GM12878 (cell line): ENCODE data around the gene CDK4. TPM values are rescaled to one million over a fixed set of nuclear protein-coding genes. Genes with fewer than 3 reads are reported as not detected.

ENCODE experiments used
- ATAC-seq: fragments of 200-7000 bp; cut with Tn5 transposase; 3 replicates; pipeline ENCODE4 v1.9.1; 2020; ENCODE audit warnings: mild to moderate bottlenecking, moderate library complexity
- BruUV-seq: library from RNA; stranded (reverse); fragments of 400-500 nt; replicated peaks from 2 replicates; lab custom pipeline; 2021; lab: Mats Ljungman, UMichigan
- CTCF ChIA-PET: fragments of 300-600 bp; sonication (Branson Sonifier 250); formaldehyde crosslinking; extraction: SDS; loops from one replicate; lab custom pipeline; 2021; ENCODE audit warnings: inconsistent platforms; lab: Yijun Ruan, JAX
- POLR2A ChIA-PET: fragments of 350-600 bp; formaldehyde crosslinking; extraction: SDS; loops from one replicate; lab custom pipeline; 2021; ENCODE audit warnings: inconsistent platforms; lab: Charles Lee
- RAD21 ChIA-PET: fragments of 300-600 bp; sonication (Branson Sonifier 250); formaldehyde crosslinking; loops from one replicate; lab custom pipeline; 2023; ENCODE audit warnings: antibody characterized with exemption; ENCODE audit not compliant: unreplicated experiment; lab: Charles Lee
- SMC1A ChIA-PET: fragments of 300-600 bp; sonication (Branson Sonifier 250); formaldehyde crosslinking; loops from one replicate; lab custom pipeline; 2023; ENCODE audit not compliant: unreplicated experiment, uncharacterized antibody; lab: Charles Lee
- DNase-seq: peaks from one replicate; pipeline ENCODE4 v3.0.0-alpha.2; 2011; ENCODE audit warnings: low read depth, low spot score
- FAIRE-seq: peaks from 3 replicates; lab custom pipeline; 2011; peaks lifted over from hg19 to GRCh38; lab: Jason Lieb, UNC
- H2AFZ ChIP-seq: 2 replicates; pipeline ENCODE4 v1.6.0; 2011; ENCODE audit warnings: low read depth, low read length, control low read depth; ENCODE audit not compliant: control insufficient read depth
- H3K27ac ChIP-seq: 2 replicates; pipeline ENCODE4 v1.5.1; 2011; ENCODE audit warnings: control low read depth; ENCODE audit not compliant: control insufficient read depth, insufficient read depth
- H3K27me3 ChIP-seq, 2 experiments: replicated peaks in 1 of 2; 2 replicates each; pipeline versions ENCODE4 v1.6.0 to v1.6.1; 2011; ENCODE audit warnings: low read length in 1 of 2; ENCODE audit not compliant: control insufficient read depth in 2 of 2, insufficient read depth in 2 of 2
- H3K36me3 ChIP-seq, 2 experiments: 2 replicates each; pipeline ENCODE4 v1.5.1; 2011; ENCODE audit warnings: low read length in 1 of 2; ENCODE audit not compliant: control insufficient read depth in 2 of 2, insufficient read depth in 2 of 2
- H3K4me1 ChIP-seq: 2 replicates; pipeline ENCODE4 v1.6.1; 2011; ENCODE audit warnings: mild to moderate bottlenecking, low read length, moderate library complexity, mixed read lengths; ENCODE audit not compliant: control insufficient read depth, insufficient read depth
- H3K4me2 ChIP-seq: 2 replicates; pipeline ENCODE4 v1.6.0; 2011; ENCODE audit warnings: control low read depth; ENCODE audit not compliant: control insufficient read depth, insufficient read depth
- H3K4me3 ChIP-seq: fragments of 200-600 bp; sonication (generic); 2 replicates; pipeline ENCODE4 v1.5.1; 2016
- H3K79me2 ChIP-seq: 2 replicates; pipeline ENCODE4 v1.6.0; 2011; ENCODE audit warnings: low read length; ENCODE audit not compliant: control insufficient read depth, insufficient read depth
- H3K9ac ChIP-seq: 2 replicates; pipeline ENCODE4 v1.8.0; 2011; ENCODE audit warnings: low read length, control low read depth, mixed read lengths; ENCODE audit not compliant: control insufficient read depth, insufficient read depth
- H3K9me3 ChIP-seq: replicated peaks from 3 replicates; pipeline ENCODE4 v1.5.1; 2011; ENCODE audit warnings: mild to moderate bottlenecking, low read length; ENCODE audit not compliant: control insufficient read depth, insufficient read depth
- H4K20me1 ChIP-seq: 2 replicates; pipeline ENCODE4 v1.6.0; 2011; ENCODE audit not compliant: control insufficient read depth, insufficient read depth
- BMI1 ChIP-seq: fragments of 450-650 bp; IDR thresholded peaks from 2 replicates; pipeline ENCODE4 v1.6.1; 2016; ENCODE audit warnings: mild to moderate bottlenecking, moderate library complexity, borderline replicate concordance
- CHD1 ChIP-seq: IDR thresholded peaks from 2 replicates; pipeline ENCODE4 v1.6.1; 2012; ENCODE audit warnings: low read depth, low read length, improper control_type of control experiment
- E2F4 ChIP-seq: IDR thresholded peaks from 2 replicates; pipeline ENCODE4 v1.6.1; 2012; ENCODE audit warnings: low read depth, low read length, improper control_type of control experiment
- ESRRA ChIP-seq: IDR thresholded peaks from 2 replicates; pipeline ENCODE4 v1.6.1; 2012; ENCODE audit warnings: mild to moderate bottlenecking, low read length, improper control_type of control experiment
- KAT2A ChIP-seq: conservative IDR thresholded peaks from 2 replicates; pipeline ENCODE4 v1.6.1; 2011; ENCODE audit warnings: low read depth, low read length; ENCODE audit not compliant: control insufficient read depth
- MEF2B ChIP-seq: fragments of 450-650 bp; IDR thresholded peaks from 2 replicates; pipeline ENCODE4 v1.6.1; 2018; ENCODE audit warnings: mild to moderate bottlenecking, moderate library complexity; ENCODE audit not compliant: partially characterized antibody, poor library complexity, severe bottlenecking
- PKNOX1 ChIP-seq: fragments of 450-650 bp; IDR thresholded peaks from 2 replicates; pipeline ENCODE4 v1.6.1; 2016; ENCODE audit warnings: mild to moderate bottlenecking
- POLR2AphosphoS2 ChIP-seq: IDR thresholded peaks from 2 replicates; pipeline ENCODE4 v1.6.1; 2011; ENCODE audit warnings: low read depth, mild to moderate bottlenecking, low read length, improper control_type of control experiment, moderate library complexity
- SREBF2 ChIP-seq: IDR thresholded peaks from 2 replicates; pipeline ENCODE4 v1.6.1; 2012; ENCODE audit warnings: mild to moderate bottlenecking, low read length
- WGBS: methylation state at CpG from one replicate; pipeline ENCODE4 v1.1.6; 2016; ENCODE audit warnings: low lambda C conversion rate; ENCODE audit not compliant: insufficient replicate concordance, insufficient coverage; ENCODE audit errors: missing lambda C conversion rate; 5-methylcytosine and 5-hydroxymethylcytosine counted together
- in situ Hi-C: fragments of 300-500 bp; cut with MboI; formaldehyde crosslinking; loops from 9 replicates; pipeline ENCODE4 v1.14.3; 2018; ENCODE audit warnings: mixed read lengths
- intact Hi-C: fragments of 100-400 bp; cut with micrococcal nuclease; formaldehyde crosslinking; loops from one replicate; pipeline ENCODE4 v1.14.2; 2022; ENCODE audit not compliant: unreplicated experiment
- polyA plus RNA-seq, 11 experiments: library from polyadenylated mRNA; depleted of rRNA in 4 of 11; unstranded in 6 of 11; stranded (reverse) in 5 of 11; fragments of >200 nt; fragmentation: Nextera tagmentation in 4 of 11; fragmentation: Illumina TruSeq in 1 of 11; extraction: Ambion mirVana in 4 of 11; extraction: Trizol in 1 of 11; gene quantifications; 1 replicate in 1 of 11; 2 replicates in 10 of 11; pipeline versions ENCODE4 v1.2.1 to v1.2.3, GENCODE V29; 2011 to 2016; ENCODE audit warnings: inconsistent platforms in 2 of 11, missing spikeins in 2 of 11, low read depth in 1 of 11
- total RNA-seq, 4 experiments: library from RNA; depleted of rRNA in 3 of 4; stranded (reverse); fragments of >200 nt in 3 of 4; fragmentation: Illumina TruSeq in 1 of 4; extraction: Trizol in 1 of 4; gene quantifications; 2 replicates each; pipeline versions ENCODE4 v1.2.1 to v1.2.3, GENCODE V29; 2013 to 2021
- TF ChIP-seq, protein P1 (sequence below): IDR thresholded peaks from 2 replicates; pipeline ENCODE4 v1.6.1; 2012; ENCODE audit warnings: mild to moderate bottlenecking, low read depth, low read length
- TF ChIP-seq, protein P2 (sequence below): fragments of 450-650 bp; IDR thresholded peaks from 2 replicates; pipeline ENCODE4 v1.6.1; 2014; ENCODE audit warnings: mild to moderate bottlenecking

The CDK4 gene
- total and polyA plus RNA-seq, 10 of the 15 experiments (the other 5 are each of a cell fraction or from before 2014, with no cell fraction given) = 26.1 to 385 (median 221) TPM

- no peak for TF ChIP-seq CHD1
- no peak for TF ChIP-seq MEF2B
- no peak for TF ChIP-seq ESRRA
- no peak for TF ChIP-seq E2F4
- TF ChIP-seq, all 136 proteins: peak for 0
Observed at GRCh38 chr12:57734591-57734990, 17.5 kb downstream of the CDK4 start (continued).

GRCh38 chr12:57733928-57734327 lies 18.2 kb downstream of the CDK4 start:
- POLR2A ChIA-PET = interaction anchor here (0.6 kb wide), 1 partner anchor 12 kb away, joined by 3 read pairs; no protein-coding TSS in a partner anchor
- in situ Hi-C loops (no loop called here), intact Hi-C loops (no loop called here)
- no peak overlapping the region for H2AFZ ChIP-seq
- H3K4me3 ChIP-seq = no peak overlapping the region
- no peaks in the 10 kb centered on the region for H4K20me1 ChIP-seq
- H3K79me2 ChIP-seq = no peaks in the 10 kb centered on the region
- no peaks in the 10 kb centered on the region for H3K4me1 ChIP-seq
- SMC1A ChIA-PET = no interaction called here
- ATAC-seq (no peak), DNase-seq (no peak), FAIRE-seq (no peak)
- no peak overlapping the region for H3K4me2 ChIP-seq
- H3K27ac ChIP-seq = no peak overlapping the region
- H3K9ac ChIP-seq = no peak overlapping the region
- H3K27me3 ChIP-seq = no peaks in the 10 kb centered on the region
- RAD21 ChIA-PET = no interaction called here
- no TSS peak for BruUV-seq
- no peaks in the 10 kb centered on the region for H3K9me3 ChIP-seq
- WGBS = 98% methylated on average over 6 of the region's 6 CpGs
- CTCF ChIA-PET = no interaction called here
- H3K36me3 ChIP-seq = peaks cover 4 to 12% of the 10 kb centered on the region in 2 experiments
- TF ChIP-seq SREBF2 (no peak), BMI1 (no peak), PKNOX1 (no peak), KAT2A (no peak), POLR2AphosphoS2 (no peak)
- TF ChIP-seq, protein P1, sequence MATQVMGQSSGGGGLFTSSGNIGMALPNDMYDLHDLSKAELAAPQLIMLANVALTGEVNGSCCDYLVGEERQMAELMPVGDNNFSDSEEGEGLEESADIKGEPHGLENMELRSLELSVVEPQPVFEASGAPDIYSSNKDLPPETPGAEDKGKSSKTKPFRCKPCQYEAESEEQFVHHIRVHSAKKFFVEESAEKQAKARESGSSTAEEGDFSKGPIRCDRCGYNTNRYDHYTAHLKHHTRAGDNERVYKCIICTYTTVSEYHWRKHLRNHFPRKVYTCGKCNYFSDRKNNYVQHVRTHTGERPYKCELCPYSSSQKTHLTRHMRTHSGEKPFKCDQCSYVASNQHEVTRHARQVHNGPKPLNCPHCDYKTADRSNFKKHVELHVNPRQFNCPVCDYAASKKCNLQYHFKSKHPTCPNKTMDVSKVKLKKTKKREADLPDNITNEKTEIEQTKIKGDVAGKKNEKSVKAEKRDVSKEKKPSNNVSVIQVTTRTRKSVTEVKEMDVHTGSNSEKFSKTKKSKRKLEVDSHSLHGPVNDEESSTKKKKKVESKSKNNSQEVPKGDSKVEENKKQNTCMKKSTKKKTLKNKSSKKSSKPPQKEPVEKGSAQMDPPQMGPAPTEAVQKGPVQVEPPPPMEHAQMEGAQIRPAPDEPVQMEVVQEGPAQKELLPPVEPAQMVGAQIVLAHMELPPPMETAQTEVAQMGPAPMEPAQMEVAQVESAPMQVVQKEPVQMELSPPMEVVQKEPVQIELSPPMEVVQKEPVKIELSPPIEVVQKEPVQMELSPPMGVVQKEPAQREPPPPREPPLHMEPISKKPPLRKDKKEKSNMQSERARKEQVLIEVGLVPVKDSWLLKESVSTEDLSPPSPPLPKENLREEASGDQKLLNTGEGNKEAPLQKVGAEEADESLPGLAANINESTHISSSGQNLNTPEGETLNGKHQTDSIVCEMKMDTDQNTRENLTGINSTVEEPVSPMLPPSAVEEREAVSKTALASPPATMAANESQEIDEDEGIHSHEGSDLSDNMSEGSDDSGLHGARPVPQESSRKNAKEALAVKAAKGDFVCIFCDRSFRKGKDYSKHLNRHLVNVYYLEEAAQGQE = no peak
- TF ChIP-seq, protein P2, sequence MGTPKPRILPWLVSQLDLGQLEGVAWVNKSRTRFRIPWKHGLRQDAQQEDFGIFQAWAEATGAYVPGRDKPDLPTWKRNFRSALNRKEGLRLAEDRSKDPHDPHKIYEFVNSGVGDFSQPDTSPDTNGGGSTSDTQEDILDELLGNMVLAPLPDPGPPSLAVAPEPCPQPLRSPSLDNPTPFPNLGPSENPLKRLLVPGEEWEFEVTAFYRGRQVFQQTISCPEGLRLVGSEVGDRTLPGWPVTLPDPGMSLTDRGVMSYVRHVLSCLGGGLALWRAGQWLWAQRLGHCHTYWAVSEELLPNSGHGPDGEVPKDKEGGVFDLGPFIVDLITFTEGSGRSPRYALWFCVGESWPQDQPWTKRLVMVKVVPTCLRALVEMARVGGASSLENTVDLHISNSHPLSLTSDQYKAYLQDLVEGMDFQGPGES = no peak
